ENCODE measurements around the gene PRKCE.

The PRKCE gene

GRCh38 chr2:45884126-45884525, 232.7 kb downstream of the PRKCE start:
- DNase-seq (ENCODE audit: low read depth) = peak; percentile 47
- TF ChIP-seq, protein P1, sequence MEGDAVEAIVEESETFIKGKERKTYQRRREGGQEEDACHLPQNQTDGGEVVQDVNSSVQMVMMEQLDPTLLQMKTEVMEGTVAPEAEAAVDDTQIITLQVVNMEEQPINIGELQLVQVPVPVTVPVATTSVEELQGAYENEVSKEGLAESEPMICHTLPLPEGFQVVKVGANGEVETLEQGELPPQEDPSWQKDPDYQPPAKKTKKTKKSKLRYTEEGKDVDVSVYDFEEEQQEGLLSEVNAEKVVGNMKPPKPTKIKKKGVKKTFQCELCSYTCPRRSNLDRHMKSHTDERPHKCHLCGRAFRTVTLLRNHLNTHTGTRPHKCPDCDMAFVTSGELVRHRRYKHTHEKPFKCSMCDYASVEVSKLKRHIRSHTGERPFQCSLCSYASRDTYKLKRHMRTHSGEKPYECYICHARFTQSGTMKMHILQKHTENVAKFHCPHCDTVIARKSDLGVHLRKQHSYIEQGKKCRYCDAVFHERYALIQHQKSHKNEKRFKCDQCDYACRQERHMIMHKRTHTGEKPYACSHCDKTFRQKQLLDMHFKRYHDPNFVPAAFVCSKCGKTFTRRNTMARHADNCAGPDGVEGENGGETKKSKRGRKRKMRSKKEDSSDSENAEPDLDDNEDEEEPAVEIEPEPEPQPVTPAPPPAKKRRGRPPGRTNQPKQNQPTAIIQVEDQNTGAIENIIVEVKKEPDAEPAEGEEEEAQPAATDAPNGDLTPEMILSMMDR (conservative IDR thresholded peaks at IDR 0.05; ENCODE audit: control insufficient read depth, insufficient read depth, low read depth, low read length) = no peak
- H3K4me3 ChIP-seq (ENCODE audit: control insufficient read depth, low read depth, low read length) = no peak overlapping the region

GRCh38 chr2:45885171-45885621, 233.7 kb downstream of the PRKCE start:
- TF ChIP-seq, protein P1 (conservative IDR thresholded peaks at IDR 0.05; ENCODE audit: control insufficient read depth, insufficient read depth, low read depth, low read length) = no peak
- no peak for DNase-seq (ENCODE audit: low read depth)
- H3K4me3 ChIP-seq (ENCODE audit: control insufficient read depth, low read depth, low read length) = no peak overlapping the region

DNA sequence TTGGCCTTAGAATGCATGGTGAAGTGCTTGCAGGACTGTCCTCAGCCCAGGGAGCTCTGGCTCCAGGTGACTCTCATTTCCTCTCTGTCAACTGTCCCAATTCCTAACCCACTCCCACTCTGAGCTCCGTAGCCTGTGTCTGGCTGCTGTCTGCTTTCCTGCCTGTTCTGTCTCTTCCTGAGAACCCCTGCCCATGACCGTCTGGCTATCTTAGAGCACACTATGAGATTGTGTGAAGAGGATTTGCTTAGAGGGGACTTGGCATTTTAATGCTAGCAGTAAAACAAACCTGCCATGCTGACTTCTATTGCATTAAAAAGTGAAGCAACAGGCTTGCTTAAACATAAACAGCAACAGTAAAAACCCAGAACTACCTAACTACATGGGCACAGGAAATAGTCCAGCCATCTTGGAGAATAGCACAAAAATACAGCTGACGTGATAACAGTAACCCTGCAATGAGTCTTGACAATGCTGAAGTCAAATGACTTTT, 234.7 kb downstream of the PRKCE start:
- H3K4me3 ChIP-seq (ENCODE audit: control insufficient read depth, low read depth, low read length) = no peak overlapping the region
- no peak for DNase-seq (ENCODE audit: low read depth)
- TF ChIP-seq, protein P1 (conservative IDR thresholded peaks at IDR 0.05; ENCODE audit: control insufficient read depth, insufficient read depth, low read depth, low read length) = no peak

DNA sequence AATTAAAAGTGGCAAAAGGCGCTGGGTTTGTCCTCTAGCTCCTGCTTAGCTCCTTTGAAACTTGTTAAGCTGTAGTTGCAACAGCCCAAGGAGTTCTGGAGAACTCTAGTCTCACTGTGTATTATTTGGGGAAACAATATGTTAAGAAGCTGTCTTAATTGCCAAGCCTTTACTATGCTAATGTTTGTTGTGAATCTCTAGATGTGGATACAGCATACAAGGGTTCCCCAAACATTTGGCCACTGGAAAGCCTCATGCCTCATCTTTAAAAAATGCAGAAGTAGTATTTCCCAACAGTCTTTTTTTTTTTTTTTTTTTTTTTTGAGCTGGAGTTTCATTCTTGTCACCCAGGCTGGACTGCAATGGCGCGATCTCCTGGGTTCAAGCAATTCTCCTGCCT, 236.7 kb downstream of the PRKCE start:
- TF ChIP-seq, protein P1 (conservative IDR thresholded peaks at IDR 0.05; ENCODE audit: control insufficient read depth, insufficient read depth, low read depth, low read length) = no peak
- no peak overlapping the region for H3K4me3 ChIP-seq (ENCODE audit: control insufficient read depth, low read depth, low read length)
- DNase-seq (ENCODE audit: low read depth) = peak; percentile 75

GRCh38 chr2:45888641-45889040, 237.2 kb downstream of the PRKCE start:
- no peak for DNase-seq (ENCODE audit: low read depth)
- TF ChIP-seq, protein P1 (conservative IDR thresholded peaks at IDR 0.05; ENCODE audit: control insufficient read depth, insufficient read depth, low read depth, low read length) = no peak
- H3K4me3 ChIP-seq (ENCODE audit: control insufficient read depth, low read depth, low read length) = no peak overlapping the region

GRCh38 chr2:45889053-45889452, 237.6 kb downstream of the PRKCE start:
- no peak for DNase-seq (ENCODE audit: low read depth)
- TF ChIP-seq, protein P1 (conservative IDR thresholded peaks at IDR 0.05; ENCODE audit: control insufficient read depth, insufficient read depth, low read depth, low read length) = peak; percentile 1
- no peak overlapping the region for H3K4me3 ChIP-seq (ENCODE audit: control insufficient read depth, low read depth, low read length)
